Dermis microvascular lymphatic vessel endothelial cell (primary cell): ENCODE results near the gene ANKMY2. TPM values are rescaled to one million over a fixed set of nuclear protein-coding genes. Genes with fewer than 3 reads are reported as not detected.
"Not testable (repeated sequence)": the region's sequence is repeated elsewhere in the genome, so short reads cannot be mapped to it uniquely, and the experiment has no call there.

Experiments
- DNase-seq, 2 donors: peaks; one replicate each; pipeline versions ENCODE4 v3.0.0 to v3.0.0-alpha.2; 2010; ENCODE audit warnings: low read depth in 2 of 2
- total RNA-seq: library from RNA; depleted of rRNA; stranded (reverse); fragments of >200 nt; gene quantifications from 2 replicates; pipeline ENCODE4 v1.2.1, GENCODE V29; 2014

Gene ANKMY2
- total RNA-seq, 1 donor from 2014 or later = 8.5 TPM

- DNase-seq = not testable (repeated sequence)
Measured at GRCh38 chr7:16659854-16660497, 14.4 kb upstream of the ANKMY2 start.

GRCh38 chr7:16657656-16658279, 12.2 kb upstream of the ANKMY2 start:
- no peak for DNase-seq

GRCh38 chr7:16656141-16656540, 10.6 kb upstream of the ANKMY2 start:
- DNase-seq = peak in 1 of 2 donors; percentile 12

DNA sequence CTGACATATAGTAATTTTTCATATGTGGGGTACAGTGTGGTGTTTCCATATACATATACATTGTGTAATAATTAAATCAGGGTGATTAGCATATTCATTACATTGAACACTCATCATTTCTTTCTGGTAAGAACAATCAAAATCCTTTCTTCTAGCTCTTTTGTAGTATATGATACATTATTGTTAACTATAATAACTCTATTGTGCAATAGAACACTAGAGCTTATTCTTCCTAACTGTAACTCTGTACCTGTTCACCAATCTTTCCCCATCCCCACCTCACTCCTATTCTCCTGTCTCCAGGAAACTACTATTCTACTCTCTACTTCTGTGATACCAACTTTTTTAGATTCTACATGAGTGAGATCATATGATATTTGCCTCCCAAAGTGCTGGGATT, 9.8 kb upstream of the ANKMY2 start:
- DNase-seq = no peak

- DNase-seq = no peak
Measured at GRCh38 chr7:16652888-16653287, 7.3 kb upstream of the ANKMY2 start.

DNA sequence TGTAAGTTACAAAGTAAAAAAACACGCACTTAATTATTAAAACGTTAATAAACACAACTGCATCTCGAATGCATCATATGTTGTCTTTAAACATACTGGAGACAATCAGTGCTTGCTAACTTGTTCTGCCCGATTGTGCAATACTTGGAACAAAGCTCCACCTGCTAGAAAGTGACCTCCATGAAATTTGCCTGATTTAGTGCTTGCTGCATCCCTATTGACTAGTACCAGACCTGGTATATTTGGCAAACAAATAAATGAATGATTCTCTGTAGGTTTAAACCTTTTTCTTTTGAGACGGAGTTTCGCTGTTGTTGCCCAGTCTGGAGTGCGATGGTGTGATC, 6.7 kb upstream of the ANKMY2 start:
- DNase-seq = no peak

DNA sequence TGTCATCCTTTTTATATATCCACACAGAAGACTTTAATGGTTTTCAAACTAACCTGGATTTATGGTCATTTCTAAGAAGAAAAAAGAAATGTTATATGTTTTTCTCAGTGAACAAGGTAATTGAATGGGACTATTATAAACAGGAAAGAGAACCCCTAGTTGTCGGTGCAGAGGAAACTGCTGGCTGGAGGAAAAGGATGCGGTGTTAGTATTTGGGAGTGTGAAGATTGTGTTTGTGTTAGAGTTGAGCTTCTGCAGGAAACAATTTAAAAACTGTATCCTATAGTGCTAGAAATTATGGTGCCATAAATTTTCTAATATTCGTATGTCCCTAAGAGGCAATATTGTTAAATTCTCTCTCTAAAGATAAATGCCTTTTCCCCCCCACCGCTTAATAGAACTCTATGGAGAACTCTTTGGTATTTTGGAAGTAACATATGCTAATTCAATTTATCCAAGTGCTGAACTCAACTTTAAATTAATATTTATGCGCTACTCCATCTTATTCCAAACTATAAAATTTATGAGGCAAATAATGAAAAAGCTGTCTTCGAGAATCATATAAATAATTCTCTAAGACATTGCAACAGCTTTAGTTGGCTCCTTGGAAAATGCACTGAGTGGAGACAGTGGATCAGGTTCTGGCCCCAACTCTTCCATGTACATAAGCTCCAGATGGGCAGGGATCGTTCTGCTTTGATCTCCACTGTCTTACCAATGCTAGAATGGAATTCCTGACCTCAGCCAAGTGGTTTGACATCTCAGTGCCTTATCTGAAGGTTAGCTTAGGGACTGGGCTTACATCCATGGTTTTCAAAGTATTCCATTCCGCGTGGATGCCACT, 6.1 kb upstream of the ANKMY2 start:
- DNase-seq = peak in 1 of 2 donors; percentile 80

DNA sequence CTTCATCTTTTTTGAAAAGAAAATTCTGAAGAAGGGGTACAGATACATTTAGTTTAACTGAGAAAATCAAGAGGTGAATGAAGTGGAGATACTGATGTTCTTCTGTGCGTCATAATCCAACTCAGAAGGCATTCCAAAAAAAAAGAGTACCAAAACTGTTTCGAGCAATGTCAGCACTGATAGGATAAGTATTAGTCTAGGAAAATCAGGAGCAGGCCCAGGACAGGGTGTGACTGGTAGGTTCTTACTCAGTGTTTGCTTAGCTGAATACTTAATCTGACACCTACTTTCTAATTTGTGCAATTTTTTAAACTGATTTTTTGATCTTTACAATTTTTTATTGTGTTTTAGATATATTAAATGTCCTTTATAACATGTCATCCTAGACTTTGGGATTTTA, 4.7 kb upstream of the ANKMY2 start:
- no peak for DNase-seq

DNA sequence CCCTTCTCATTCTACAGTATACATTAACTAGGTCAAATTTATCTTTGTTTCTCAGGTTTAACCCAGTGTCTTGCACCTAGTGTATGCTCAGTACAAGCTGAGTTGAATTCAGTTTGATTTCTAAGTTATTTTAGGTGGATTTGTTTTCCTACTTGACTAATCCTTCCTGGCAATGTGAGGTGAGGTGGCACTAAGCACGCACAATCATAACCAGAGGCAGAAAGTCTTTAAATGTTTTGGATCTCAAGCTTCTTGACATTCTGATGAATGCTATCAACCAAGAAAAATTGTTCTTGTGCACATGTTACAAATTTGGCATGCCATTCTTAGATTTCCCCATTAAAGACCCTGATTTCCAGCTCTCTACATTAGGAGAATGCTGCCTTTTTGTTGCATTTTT, 3.6 kb upstream of the ANKMY2 start:
- DNase-seq = peak in 1 of 2 donors; percentile 78

DNA sequence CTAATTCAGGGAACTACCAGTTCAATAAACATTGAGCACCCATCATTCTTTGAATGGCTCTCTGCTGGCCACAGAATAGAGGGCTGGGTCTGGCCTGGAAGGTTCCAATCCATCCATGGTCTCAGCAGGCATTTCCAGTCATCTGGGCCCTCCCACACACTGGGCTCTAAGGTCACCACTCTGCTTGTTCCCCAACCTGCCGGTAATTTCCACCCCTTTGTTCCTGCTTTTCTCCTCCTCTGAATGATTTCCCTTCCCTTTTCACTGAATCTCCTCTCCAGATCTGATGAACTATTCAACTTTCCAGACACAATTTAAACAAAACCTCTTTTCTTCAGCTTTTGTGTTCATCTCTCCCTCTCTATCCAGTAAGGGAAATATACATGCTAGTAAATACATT, 3.0 kb upstream of the ANKMY2 start:
- DNase-seq = peak in 1 of 2 donors; percentile 70

GRCh38 chr7:16647435-16647960, 1.9 kb upstream of the ANKMY2 start:
- DNase-seq = no peak

DNA sequence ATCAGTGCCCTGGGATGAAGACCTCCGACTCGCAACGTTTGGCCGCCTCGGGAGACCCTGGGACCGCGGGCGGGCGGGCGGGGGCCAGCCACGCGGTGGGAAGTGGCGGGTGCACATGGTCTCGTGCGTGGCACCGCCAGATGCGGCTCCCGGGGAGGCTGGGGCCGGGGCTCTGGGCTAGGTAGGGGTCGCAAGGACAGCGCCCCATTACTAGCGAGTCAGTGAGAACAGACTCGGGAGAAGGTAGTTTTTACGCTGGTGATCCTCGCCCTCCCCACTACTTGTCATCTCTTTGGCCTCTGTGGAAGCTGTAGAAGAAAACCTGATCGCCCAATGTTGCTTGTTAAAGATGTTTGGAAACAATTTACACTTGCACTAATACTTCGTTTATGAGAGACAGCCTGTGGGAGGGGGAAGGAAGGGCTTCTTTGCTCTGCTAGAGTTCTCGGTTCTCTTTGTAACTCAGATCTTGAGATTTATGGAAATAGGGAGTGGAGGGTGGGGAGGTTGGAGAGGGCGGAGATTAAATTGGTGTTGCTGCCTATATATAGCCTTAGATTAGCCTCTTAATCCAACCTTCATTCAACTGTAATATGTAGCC, 1.0 kb upstream of the ANKMY2 start:
- DNase-seq = peak in 1 of 2 donors; percentile 28

DNA sequence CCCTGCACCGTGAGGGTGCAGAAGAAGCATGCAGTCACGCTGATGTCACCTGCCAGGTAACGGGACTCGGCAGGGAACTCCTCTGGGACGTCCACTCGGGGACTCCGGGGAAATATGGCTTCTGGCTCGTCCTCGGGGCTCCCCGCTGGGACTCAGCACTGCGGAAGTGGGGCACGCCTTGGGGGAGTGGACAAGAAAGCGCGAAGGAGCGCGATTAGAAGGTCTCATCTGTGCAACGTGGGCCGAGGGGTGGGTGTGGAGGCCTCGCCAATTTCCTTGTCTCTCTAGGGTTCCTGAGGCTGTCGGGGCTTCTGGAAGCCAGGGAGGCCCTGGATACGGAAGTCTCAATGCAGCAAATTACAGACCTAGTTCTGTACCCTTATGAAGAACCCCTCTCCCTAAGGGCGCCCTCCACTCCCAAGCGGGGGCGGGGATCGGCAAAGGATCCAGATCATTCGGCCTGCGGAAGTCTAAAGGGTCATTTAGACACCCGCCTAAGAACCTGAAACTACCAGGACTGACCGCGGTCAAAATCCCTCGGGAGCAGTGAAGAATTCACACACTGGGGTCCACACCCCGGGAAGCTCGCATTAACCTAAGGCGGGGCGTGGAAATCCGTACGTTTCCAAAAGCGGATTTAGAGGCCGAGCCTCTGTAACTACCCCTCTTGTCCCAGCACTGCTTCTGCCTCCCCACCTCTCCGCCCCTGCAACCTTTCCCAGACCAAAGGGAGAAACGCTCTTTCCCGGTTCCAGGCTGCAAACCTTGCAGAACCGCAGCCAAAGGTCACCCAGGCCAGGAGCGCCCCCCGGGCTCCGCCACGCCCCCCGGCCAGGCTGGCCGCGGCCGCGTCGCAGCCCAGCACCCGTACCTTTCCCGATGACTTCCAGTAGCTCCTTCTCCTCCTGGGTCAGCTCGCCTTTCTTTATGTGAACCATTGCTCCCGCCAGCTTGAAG, 640 bp downstream of the ANKMY2 start:
- peak in 1 of 2 donors; percentile 28 for DNase-seq

GRCh38 chr7:16644157-16644556, 1.4 kb downstream of the ANKMY2 start:
- DNase-seq = no peak

DNA sequence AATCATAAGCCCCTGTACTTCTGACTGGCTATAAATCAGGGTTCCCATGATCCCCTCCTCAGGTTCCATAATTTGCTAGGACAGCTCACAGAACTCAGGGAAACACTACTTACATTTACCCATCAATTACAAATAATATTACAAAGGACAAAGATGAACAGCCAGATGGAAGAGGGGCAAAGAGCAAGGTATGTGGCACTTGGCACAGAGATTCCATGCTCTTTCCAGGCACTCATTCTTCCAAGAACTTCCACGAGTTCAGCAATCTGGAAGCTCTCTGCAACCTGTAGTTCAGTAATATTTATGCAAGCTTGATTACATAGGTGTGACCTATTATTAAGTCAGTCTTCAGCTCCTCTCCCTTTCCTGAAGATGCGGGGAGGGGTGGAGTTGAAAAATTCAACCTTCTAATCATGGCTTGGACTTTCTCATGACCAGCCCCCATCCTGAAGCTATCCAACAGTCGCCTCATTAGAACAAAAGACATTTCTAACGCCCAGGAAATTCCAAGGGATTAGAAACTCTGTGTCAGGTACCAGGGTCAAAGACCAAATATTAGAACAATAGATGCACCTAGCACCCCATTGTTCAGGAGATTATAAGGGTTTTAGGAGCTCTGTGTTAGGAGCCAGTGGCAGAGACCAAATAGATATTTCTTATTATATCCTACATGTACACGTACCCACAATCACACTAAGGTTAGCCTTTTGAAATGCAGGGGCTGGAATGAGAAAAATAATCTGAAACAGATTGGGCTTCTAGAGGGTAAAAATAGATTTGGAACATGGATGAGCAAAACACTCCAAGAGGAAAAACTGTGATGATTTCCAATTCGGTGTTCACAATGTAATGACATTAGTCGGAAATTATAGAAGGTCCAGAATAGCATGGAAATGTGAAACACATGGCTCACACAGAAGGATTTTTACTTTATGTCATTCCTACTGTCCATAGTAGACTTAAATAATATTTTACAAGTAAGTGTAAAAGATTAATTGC, 7.0 kb downstream of the ANKMY2 start:
- DNase-seq = no peak

GRCh38 chr7:16637379-16637778, 8.2 kb downstream of the ANKMY2 start:
- DNase-seq = no peak

DNA sequence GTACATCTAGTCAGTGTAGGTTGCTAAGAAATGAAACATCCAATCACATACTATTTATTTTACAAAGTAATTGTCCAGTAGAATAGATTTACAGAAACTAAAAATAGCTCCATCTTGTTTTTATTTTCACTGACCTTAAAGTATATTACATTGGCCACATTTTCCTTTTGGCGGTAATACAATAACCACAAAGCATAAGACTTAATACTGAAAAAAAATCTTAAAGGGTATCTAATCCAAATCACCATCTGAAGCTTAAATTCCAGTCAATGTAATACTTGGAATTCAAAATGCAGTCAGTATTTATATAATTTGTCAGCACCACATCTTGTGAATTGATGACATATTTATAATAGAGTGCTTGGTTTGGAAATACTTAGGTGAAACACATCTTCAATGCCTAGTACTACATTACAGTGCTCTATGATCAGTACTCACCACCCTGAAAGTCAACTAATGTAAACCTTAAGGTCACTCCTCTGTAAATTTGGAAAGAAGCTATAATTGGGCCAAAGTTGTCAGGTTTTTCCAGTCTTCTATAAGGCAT, 8.9 kb downstream of the ANKMY2 start:
- DNase-seq = no peak

GRCh38 chr7:16634271-16634738, 11.2 kb downstream of the ANKMY2 start:
- DNase-seq = no peak

DNA sequence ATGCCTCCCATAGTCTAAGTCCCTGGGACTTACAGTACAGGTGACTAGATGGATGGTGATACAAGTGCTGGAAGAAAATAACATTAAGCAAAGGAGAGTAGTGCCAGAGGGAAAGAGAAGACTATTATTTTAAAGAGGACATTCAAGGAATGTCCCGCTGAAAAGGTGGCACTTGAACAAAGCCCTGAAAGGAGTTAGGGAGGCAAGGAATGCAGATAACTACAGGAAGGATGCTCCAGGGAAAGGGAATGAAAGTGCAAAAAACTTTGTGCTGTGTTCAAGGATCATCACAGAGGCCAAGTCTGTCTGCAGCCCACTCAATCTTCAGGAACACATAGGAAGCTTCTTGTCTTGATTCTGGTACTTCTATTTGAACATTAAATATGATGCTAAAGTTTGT, 14.9 kb downstream of the ANKMY2 start:
- no peak for DNase-seq
